GM20000 (cell line): ENCODE results near the gene GPX4.

Source experiments
- DNase-seq: peaks from one replicate; pipeline ENCODE4 v3.0.0; 2012; ENCODE audit warnings: low spot score
- CTCF ChIP-seq: IDR thresholded peaks from 2 replicates; pipeline ENCODE4 v1.5.1; 2012; ENCODE audit warnings: mild to moderate bottlenecking, control low read depth; ENCODE audit errors: extremely low read depth, missing control alignments

The GPX4 gene

DNA sequence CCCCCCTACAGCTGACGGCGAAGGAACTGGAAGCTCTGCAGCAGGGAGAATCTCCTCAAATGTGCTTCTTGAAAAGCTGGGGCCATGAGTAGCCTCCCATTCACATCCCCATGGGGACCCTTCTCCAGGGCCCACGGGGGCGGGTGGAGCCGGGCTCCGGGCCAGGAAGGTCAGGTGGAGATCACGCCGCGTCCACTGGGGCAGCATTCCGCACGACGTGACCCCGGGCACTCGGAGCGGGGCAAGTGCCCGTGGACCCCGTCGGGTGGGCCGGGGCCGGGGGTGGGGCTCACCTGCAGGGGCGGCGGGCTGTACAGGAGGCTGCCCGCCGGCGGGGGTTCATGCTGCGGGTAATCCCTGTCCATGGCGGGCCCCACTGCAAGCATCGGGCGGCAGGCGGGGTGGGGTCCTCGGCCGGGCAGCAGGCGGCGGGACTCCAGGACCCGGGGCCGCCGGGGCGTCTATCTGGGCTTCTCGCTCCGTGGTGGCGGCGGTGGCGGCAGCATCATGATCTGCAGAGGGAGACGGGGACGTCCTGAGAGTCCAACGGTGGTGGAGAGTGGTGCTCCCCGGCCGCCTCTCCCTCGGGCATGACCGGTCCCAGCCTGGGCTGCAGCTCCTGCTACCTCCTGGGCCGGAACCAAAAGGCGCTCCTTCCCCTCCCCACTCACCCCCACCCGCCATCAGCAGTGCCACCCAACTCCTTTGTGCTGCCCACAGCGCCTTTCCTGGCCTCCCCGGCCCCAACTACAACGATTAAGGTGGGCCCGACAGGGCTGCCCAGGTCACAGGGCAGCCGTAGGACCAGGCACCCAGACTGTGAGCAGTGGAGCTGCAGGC lies 50.3 kb downstream of the GPX4 start:
- no peak for TF ChIP-seq CTCF
- no peak for DNase-seq

DNA sequence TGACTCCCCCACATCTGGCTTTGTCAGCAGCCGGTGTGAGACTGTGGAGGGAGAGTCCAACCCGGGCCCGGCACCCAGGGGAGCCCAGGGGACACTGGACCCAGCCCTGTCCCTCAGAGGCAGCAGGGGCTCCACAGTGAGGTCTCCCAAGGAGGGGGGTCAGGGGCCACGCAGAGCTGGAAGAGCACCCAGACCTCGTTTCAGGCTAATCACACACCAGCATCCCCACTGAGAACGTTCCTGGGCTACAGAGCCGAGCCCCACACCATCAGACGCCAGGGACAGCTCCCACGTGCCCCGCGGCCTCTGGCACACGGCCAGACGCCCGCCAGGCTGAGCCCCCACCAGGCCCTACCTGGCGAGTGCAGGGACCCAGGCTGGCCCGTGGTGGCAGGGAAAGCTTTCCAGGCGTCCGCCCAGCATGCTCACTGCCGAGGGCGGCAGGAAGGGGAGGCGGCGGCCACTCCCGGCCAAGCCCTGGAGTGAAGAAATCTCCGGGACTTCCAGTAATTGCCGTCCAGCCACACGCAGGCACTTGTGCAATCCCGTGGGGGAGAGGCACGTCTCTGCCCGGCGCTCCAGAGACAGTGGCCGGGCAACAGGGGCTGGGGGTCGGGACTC lies 51.0 kb downstream of the GPX4 start:
- TF ChIP-seq CTCF: no peak
- no peak for DNase-seq

GRCh38 chr19:1155352-1156304 lies 51.8 kb downstream of the GPX4 start:
- TF ChIP-seq CTCF: no peak
- no peak for DNase-seq
